HepG2 (cell line): ENCODE results near the gene AJUBA. TPM values are rescaled to one million over a fixed set of nuclear protein-coding genes. Genes with fewer than 3 reads are reported as not detected.

Experiments used
- ATF7-NPFF ChIP-seq: sonication (generic); formaldehyde crosslinking; IDR thresholded peaks from 2 replicates; pipeline ENCODE4 v1.8.1; 2023; ENCODE audit warnings: mild to moderate bottlenecking, low read depth, missing genetic modification reagents, moderate library complexity
- ATRX ChIP-seq: sonication (generic); formaldehyde crosslinking; IDR thresholded peaks from 2 replicates; pipeline ENCODE4 v1.4.0; 2020; ENCODE audit warnings: missing genetic modification reagents, borderline replicate concordance
- CC2D1A ChIP-seq: sonication (generic); formaldehyde crosslinking; IDR thresholded peaks from 2 replicates; pipeline ENCODE4 v1.8.1; 2023; ENCODE audit warnings: mild to moderate bottlenecking, missing genetic modification reagents
- DR1 ChIP-seq: sonication (generic); formaldehyde crosslinking; IDR thresholded peaks from 2 replicates; pipeline ENCODE4 v1.8.0; 2021; ENCODE audit warnings: mild to moderate bottlenecking, missing genetic modification reagents, inconsistent platforms
- ELK4 ChIP-seq: sonication (generic); formaldehyde crosslinking; IDR thresholded peaks from 2 replicates; pipeline ENCODE4 v1.9.0; 2021; ENCODE audit warnings: missing genetic modification reagents, borderline replicate concordance
- ESRRA ChIP-seq: sonication (generic); formaldehyde crosslinking; IDR thresholded peaks from 2 replicates; pipeline ENCODE4 v1.5.1; 2020; ENCODE audit warnings: mild to moderate bottlenecking, low read depth, missing genetic modification reagents
- FOXJ3 ChIP-seq: sonication (generic); formaldehyde crosslinking; IDR thresholded peaks from 2 replicates; pipeline ENCODE4 v1.4.0; 2020; ENCODE audit warnings: missing genetic modification reagents, mild to moderate bottlenecking, borderline replicate concordance
- JUN ChIP-seq: sonication (generic); formaldehyde crosslinking; IDR thresholded peaks from 2 replicates; pipeline ENCODE4 v1.4.0; 2020; ENCODE audit warnings: mild to moderate bottlenecking, missing genetic modification reagents
- JUNB ChIP-seq: sonication (generic); formaldehyde crosslinking; IDR thresholded peaks from 2 replicates; pipeline ENCODE4 v1.8.0; 2022; ENCODE audit warnings: missing genetic modification reagents, mild to moderate bottlenecking, borderline replicate concordance
- MAF1 ChIP-seq: sonication (generic); formaldehyde crosslinking; IDR thresholded peaks from 2 replicates; pipeline ENCODE4 v1.5.0; 2020; ENCODE audit warnings: missing genetic modification reagents, borderline replicate concordance
- MTF2 ChIP-seq: sonication (generic); formaldehyde crosslinking; IDR thresholded peaks from 2 replicates; pipeline ENCODE4 v1.5.0; 2020; ENCODE audit warnings: missing genetic modification reagents, borderline replicate concordance
- NCOA2 ChIP-seq: sonication (generic); formaldehyde crosslinking; IDR thresholded peaks from 2 replicates; pipeline ENCODE4 v1.8.0; 2022; ENCODE audit warnings: inconsistent platforms
- PBX3 ChIP-seq: sonication (generic); formaldehyde crosslinking; IDR thresholded peaks from 2 replicates; pipeline ENCODE4 v1.8.1; 2023; ENCODE audit warnings: missing genetic modification reagents, inconsistent platforms, borderline replicate concordance
- RBAK ChIP-seq: sonication (generic); formaldehyde crosslinking; IDR thresholded peaks from 2 replicates; pipeline ENCODE4 v1.5.1; 2020; ENCODE audit warnings: mild to moderate bottlenecking, missing genetic modification reagents
- RFXANK ChIP-seq: IDR thresholded peaks from 2 replicates; pipeline ENCODE4 v1.6.1; 2016
- SALL1 ChIP-seq: sonication (generic); formaldehyde crosslinking; IDR thresholded peaks from 2 replicates; pipeline ENCODE4 v1.8.0; 2022; ENCODE audit warnings: mild to moderate bottlenecking, missing genetic modification reagents
- SNRNP70 ChIP-seq: fragments of 200-400 bp; formaldehyde crosslinking; IDR thresholded peaks from 2 replicates; pipeline ENCODE4 v1.6.1; 2017; ENCODE audit warnings: mild to moderate bottlenecking, low read depth, low read length, moderate library complexity
- TCF7L2 ChIP-seq: IDR thresholded peaks from 2 replicates; pipeline ENCODE4 v1.6.1; 2011; ENCODE audit warnings: mild to moderate bottlenecking, low read depth, low read length, moderate library complexity
- TSC22D2 ChIP-seq: sonication (generic); formaldehyde crosslinking; IDR thresholded peaks from 2 replicates; pipeline ENCODE4 v1.5.1; 2020; ENCODE audit warnings: missing genetic modification reagents, mild to moderate bottlenecking, borderline replicate concordance
- ZBED4 ChIP-seq: sonication (generic); formaldehyde crosslinking; IDR thresholded peaks from 2 replicates; pipeline ENCODE4 v1.4.0; 2020; ENCODE audit warnings: missing genetic modification reagents, borderline replicate concordance
- ZNF547 ChIP-seq: sonication (generic); formaldehyde crosslinking; IDR thresholded peaks from 2 replicates; pipeline ENCODE4 v1.5.1; 2020; ENCODE audit warnings: mild to moderate bottlenecking, missing genetic modification reagents
- ZNF580 ChIP-seq: IDR thresholded peaks from 2 replicates; pipeline ENCODE4 v1.6.1; 2016; ENCODE audit warnings: low read depth, borderline replicate concordance
- ZNF678 ChIP-seq: sonication (generic); formaldehyde crosslinking; IDR thresholded peaks from 2 replicates; pipeline ENCODE4 v1.4.0; 2020; ENCODE audit warnings: mild to moderate bottlenecking, missing genetic modification reagents
- ZNF7 ChIP-seq: IDR thresholded peaks from 2 replicates; pipeline ENCODE4 v1.6.1; 2016; ENCODE audit warnings: missing biosample characterization, missing genetic modification reagents
- ZSCAN30 ChIP-seq: sonication (generic); formaldehyde crosslinking; IDR thresholded peaks from 2 replicates; pipeline ENCODE4 v1.5.0; 2020; ENCODE audit warnings: mild to moderate bottlenecking, missing genetic modification reagents
- polyA plus RNA-seq, 8 experiments: library from polyadenylated mRNA; depleted of rRNA in 3 of 8; stranded (reverse) in 7 of 8; unstranded in 1 of 8; fragments of >200 nt; fragmentation: Illumina TruSeq in 4 of 8; extraction: Trizol in 4 of 8; gene quantifications; 2 replicates each; pipeline versions ENCODE4 v1.2.1 to v1.2.3, GENCODE V29; 2011 to 2016; ENCODE audit warnings: low read depth in 4 of 8, missing spikeins in 1 of 8, mixed read lengths in 1 of 8; ENCODE audit not compliant: insufficient read depth in 1 of 8
- total RNA-seq, 5 experiments: library from RNA; depleted of rRNA; stranded (reverse); fragments of >200 nt; fragmentation: Illumina TruSeq; extraction: Trizol; gene quantifications; 2 replicates each; pipeline ENCODE4 v1.2.3, GENCODE V29; 2016; ENCODE audit warnings: low read depth in 1 of 5

The AJUBA gene
- total and polyA plus RNA-seq, 2 of the 13 experiments (the other 11 are each of a cell fraction or from before 2014, with no cell fraction given) = 157 to 241 TPM

- TF ChIP-seq PBX3 (CRISPR knock-in tag) (no peak), ZBED4 (CRISPR knock-in tag) (no peak), SNRNP70 (0 out of 2 replicates have a peak, but pooled peaks have one; percentile 85), ZNF580 (0 out of 2 replicates have a peak, but pooled peaks have one; percentile 10), ELK4 (CRISPR knock-in tag) (no peak), ATF7-NPFF (CRISPR knock-in tag) (peak; percentile 75; the same call in 1 of the 2 replicates), RBAK (CRISPR knock-in tag) (no peak), TCF7L2 (no peak), FOXJ3 (CRISPR knock-in tag) (no peak), ZNF547 (CRISPR knock-in tag) (peak; percentile 35), JUNB (CRISPR knock-in tag) (no peak), DR1 (no peak), ESRRA (CRISPR knock-in tag) (no peak), JUN (CRISPR knock-in tag) (peak; percentile 4; the same call in 1 of the 2 replicates), NCOA2 (peak; percentile 5; the same call in 1 of the 2 replicates), TSC22D2 (0 out of 2 replicates have a peak, but pooled peaks have one; percentile 49), SALL1 (CRISPR knock-in tag) (no peak), CC2D1A (CRISPR knock-in tag) (no peak), MAF1 (no peak), ZNF678 (CRISPR knock-in tag) (peak; percentile 86), ZSCAN30 (CRISPR knock-in tag) (no peak), ATRX (no peak), ZNF7 (peak; percentile 4; the same call in 1 of the 2 replicates), MTF2 (CRISPR knock-in tag) (no peak), RFXANK (CRISPR knock-in tag) (no peak)
Observed at GRCh38 chr14:22981090-22981875, 1.1 kb downstream of the AJUBA start (continued).
